CD4-positive, alpha-beta T cell treated with Interleukin-4 for 1 hour (primary cell): Measurements from ENCODE around the gene IL3.
A peak's percentile ranks its signal among the peaks of the same experiment; 100 is the strongest.
"Not testable (repeated sequence)": the region's sequence is repeated elsewhere in the genome, so short reads cannot be mapped to it uniquely, and the experiment has no call there.

Source experiments
- DNase-seq, 2 donors: peaks; one replicate each; pipeline ENCODE4 v3.0.0-alpha.2; 2020 to 2022

Gene IL3

DNA sequence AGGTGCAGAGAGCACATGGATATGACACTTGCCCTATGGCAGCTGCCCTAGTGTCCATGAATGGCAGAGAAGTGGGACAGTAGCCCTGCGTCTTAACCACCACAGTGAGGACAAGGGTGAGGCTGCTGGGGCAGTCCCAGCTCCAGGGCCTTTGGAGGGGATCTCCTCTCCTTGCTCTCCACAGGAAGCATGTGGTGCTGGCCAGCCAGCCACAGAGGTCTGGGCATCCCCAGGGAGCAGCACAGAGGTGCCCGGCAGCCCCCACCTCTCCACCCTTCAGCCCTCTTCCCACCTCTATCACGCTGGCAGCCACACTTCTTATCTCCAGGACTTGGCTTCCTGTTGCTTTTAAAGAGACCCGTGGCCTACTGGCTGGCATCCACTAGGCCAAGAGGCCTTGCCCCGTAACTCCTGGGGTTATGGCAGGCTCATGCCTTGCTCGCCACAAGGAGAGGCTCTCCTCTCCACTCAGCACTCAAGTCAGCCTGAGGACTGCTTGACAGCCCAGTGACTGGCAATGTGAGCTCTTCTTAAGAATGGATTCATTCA is 35.0 kb downstream of the IL3 start:
- no peak for DNase-seq

DNA sequence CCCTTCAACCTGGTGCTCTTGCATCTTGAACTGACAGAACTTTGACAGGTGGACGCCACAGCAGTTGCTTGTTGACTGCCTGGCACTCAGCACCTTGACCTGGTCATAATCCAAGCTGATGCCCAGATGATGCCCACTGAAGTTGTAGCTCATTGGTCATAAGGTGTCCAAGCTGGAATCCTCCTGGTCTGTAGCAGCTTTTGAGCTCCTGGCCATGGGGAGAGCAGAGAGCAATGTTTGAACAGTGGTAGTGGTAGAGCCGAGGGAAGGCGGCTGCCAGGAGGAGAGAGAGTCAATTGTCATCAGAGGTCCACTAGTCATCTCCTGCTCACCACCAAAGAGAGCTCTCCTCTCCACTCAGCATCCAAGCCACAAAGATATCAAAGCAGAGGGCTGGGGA is 36.4 kb downstream of the IL3 start:
- no peak for DNase-seq

DNA sequence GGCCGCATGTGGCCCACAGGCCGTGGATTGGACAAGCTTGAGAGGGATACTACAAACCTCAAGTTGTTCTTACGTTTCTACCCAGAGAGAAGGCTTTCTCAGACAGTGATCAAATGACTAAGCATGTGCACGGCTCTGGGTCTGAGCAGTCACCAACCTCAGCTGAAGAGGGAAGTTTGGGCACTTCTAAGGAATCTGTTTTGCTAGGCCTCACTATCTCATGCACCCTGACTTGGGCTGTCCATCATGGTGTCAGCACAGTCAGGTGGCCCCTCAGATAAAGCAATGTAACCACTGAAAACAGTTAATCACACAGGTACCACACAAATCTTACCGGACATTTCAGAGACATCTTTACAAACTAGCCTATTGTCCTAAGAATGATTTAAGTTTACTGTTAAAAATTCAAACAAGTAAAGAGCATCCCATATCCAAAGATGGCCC is 37.7 kb downstream of the IL3 start:
- no peak for DNase-seq

DNA sequence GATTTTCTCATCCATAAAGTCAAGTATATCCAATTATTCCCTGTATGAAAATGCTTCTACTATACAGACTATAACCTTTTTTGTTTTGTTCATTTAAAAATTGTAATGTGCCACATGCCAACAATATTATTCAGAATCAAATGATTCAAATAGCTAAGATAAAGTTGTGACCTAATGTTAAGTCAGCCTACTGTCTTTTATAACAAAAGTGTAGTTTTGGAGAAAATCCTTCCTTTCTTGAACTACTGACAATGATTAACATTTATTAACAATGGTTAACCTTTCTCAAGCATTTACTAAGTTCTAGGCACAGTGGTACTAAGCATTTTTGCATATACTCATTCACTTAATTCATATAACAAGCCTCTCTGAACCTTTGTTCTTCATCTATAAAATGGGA is 38.2 kb downstream of the IL3 start:
- no peak for DNase-seq

DNA sequence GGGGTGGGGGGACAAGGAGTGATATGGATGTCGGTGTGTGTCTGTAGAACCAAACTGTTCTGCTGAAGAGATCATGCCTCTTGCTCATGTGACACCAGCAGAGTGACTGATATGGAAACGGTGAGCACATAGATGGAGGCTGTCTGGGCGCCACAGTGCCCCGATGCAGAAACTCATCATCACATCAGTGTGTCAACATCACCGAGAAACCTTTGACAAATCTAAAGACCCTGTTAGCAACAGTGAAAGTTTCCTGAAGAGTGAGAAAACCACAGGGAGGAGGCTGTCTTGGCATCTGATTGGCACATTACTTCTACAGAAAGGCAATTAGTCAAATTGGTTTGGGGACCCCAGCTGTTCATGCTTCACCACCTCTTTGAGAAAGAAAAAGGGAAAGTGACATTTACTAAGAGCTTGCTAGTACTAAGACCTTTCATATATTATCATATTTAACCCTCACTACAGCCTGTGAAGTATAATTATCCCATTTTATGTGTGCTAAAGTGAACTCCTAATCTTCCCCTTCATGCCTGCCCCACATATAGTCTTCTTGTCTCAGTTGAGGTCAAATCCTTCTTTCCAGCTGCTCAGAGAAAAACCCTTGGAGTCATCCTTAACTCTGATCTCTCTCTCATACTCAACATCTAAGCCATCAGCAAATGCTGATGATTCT is 38.8 kb downstream of the IL3 start:
- peak; percentile 46 to 72 for DNase-seq

DNA sequence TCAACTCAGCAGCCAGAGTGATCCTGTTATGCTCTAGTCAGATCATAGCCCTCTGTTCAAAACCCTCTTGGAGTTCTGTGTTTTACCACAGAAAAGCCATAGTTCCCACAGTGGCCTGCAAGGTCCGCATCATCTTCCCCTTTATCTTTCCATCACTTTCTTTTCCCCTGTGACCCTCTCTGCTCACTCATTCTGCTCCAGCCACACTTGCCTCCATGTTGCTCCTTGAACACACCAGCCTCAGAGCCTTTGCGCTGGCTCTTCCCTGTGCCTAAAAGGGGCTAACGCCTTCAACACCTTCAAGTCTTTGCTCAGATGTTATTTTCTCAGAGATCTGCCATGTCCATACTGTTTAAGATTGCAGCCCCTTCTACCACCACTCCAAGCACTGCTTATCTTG is 39.5 kb downstream of the IL3 start:
- DNase-seq, result no peak

DNA sequence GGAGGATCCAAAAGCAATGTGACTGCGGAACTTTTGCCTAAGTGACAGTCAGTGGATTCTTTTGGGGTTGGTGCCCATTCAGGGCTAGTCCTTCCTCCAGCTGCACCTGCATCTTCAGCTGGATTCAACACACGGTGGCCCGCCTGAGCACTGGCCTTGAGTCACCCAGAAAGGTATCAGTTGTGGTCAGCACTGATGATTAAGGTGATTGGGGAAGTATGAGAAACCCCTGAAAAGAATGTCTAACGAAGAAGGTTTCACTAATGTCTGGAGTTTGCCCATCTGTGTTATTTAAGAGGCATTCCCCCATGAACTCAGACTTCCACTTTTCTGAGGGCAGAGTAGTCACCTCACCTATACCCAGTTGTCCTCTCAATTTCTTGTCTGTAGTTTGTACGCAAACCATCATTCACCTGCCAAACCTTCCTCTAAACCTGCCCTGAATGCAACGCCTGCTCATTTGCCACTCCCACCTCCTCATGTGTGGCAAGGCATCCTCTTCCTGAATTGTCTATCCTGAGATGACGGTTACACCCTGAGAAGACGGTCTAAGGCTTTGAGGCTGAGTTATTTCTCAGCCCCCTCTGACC is 40.3 kb downstream of the IL3 start:
- DNase-seq, result peak in 1 of 2 donors; percentile 61

DNA sequence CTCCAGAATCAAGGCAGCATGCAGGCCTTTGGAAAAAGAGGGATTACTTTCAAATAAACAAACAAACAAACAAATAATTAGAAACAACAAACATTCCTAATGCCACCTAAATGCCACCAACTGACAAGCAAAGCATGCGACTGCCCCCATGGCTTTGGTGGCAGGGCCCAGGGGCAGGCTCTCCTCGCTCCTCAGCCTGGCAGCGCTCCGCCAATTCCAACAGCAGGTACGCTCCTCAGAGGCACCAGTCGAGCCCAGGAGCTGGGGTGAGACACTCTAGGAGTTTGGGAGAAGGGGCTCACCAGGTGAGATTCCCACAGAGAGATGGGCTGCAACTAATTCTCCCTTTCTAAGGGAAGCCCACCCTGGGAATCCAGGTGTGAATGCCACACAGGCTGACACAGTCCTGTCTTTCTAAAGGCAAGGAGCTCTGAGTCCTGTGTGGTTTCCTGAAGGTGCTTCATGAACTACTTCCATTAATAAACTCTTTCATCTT is 41.0 kb downstream of the IL3 start:
- DNase-seq, result no peak

DNA sequence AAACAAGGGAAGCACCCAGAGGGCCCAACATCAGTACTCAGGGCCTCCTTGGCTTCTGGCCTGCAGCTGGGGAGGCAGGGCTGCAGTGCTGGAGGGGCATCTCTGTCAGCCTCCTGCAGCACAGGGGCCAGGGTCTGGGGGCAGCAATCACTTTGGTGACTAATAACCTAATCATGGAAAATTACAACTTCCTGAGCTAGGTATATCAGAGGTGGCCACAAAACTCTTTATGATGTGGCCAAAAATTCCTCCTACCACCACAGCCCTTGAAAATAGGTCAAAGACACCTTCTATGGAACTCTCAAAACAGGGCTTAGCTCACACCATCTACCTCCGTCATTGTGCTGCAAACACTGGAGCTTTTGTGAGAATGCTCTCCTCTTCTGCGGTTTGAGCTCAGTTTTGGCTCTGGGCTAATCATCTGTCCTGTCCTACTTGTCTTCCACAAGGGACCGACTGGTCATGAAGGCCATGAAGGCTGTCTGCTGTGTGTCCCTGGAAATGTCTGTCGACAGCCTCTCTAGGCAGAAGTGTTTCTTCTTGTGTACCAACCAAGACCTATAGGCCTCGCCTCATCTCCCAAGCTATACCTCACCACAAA is 41.7 kb downstream of the IL3 start:
- peak; percentile 62 to 80 for DNase-seq

DNA sequence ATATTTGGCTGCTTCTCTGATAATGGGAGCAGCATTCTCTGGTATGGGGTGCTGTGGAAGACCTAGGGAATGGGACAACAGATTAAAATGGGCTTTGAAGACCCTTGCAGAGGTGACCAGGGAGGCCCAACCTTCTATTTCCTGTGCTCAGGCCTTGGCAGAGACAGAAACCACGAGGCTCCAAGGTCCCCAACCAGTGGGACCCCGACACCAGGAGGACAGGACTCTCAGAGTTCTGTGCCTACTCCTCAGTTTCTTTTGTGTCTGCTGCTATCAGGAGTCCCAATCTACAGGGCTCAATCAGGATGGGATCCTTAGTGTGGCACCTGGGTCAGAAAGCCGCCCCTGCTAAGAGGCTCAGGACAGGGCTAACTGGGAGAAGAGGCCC is 42.5 kb downstream of the IL3 start:
- DNase-seq, result no peak

DNA sequence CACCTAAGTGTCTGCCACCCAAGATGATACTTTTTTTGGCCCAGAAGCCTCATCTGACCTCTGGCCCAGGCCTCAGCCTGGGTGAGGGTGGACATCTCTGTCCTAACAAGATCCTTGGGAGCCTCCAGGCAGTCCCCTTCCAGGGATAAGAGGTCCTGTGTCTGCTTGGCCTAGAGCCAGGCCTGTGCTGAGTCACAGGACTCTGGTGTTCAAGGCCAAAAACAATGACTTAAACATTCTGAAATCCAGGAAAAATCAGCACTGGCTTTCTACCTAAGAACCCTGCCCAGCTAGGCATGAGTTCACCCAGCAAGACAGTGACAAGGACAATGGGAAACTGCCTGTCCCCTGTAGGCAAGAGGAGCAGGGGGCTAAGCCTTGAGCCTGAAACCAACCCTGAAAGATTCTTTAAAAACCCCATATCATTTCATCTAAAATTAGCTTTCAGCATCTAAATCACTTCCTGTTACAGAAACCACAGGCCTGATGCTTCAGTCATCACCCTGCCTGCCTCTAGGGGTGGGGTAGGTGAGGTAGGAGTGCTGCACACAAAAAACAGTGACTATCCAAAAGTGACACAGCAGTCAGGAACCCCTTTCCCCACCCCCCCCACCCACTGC is 43.0 kb downstream of the IL3 start:
- DNase-seq, result peak; percentile 84 to 88

DNA sequence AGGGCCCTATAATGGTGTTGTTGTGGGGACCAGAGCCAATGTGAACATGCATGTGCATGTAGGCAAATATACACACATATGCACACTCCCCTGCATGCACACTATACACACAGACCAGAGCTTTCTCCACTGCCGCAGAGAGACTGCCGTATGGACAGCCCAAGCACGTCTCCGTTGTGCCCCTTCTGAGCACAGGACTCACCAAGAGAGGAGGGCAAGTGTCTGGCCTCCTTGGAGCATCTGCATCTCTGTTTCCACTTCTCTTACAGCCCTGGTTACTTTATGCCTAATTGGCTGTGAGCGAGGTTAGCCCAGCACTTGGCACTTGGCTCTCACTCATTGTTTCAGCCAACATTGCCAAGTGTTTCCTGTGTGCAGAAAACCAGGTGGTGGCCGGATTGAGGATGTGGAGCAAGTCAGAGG is 43.5 kb downstream of the IL3 start:
- no peak for DNase-seq

DNA sequence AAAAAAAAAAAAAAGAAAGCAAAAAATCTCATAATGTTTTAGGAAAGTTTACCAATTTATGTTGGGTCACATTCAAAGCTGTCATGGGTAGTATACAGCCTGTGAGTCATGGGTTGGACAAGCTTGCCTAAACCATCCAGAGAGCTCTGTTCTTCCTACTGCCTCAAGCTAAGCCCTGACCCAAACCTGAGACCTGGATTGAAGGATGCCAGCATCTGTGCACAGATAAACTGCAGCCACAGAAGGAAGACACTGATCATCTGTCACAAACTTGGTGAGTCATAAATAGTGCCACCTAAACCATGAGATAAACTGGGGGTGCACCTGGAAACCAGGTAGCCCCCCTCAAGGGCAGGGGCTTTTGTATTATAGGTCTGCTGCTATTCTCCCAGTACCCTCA is 44.1 kb downstream of the IL3 start:
- DNase-seq, result no peak

DNA sequence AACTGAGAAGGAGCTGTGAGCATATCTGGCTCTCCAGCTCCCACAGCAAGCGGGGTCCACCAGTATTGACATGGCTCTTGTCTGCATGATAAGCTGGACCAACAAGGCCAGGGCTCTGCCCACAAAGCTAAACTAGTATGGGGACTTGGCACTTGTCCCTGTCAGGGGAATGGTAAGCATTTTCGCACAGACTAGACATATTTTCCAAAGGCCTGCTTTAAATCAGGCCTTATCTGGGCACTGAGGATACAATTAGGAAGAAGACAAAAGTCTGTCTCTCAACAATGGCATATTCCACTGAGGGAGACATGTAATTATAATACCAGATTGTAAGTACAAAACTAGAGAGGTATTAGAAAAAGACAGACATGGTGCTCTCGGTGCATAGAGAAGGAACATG is 45.2 kb downstream of the IL3 start:
- DNase-seq, result no peak

DNA sequence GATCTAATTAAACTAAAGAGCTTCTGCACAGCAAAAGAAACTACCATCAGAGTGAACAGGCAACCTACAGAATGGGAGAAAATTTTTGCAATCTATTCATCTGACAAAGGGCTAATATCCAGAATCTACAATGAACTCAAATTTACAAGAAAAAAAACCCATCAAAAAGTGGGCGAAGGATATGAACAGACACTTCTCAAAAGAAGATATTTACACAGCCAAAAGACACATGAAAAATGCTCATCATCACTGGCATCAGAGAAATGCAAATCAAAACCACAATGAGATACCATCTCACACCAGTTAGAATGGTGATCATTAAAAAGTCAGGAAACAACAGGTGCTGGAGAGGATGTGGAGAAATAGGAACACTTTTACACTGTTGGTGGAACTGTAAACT is 48.0 kb downstream of the IL3 start:
- DNase-seq, result not testable (repeated sequence)

DNA sequence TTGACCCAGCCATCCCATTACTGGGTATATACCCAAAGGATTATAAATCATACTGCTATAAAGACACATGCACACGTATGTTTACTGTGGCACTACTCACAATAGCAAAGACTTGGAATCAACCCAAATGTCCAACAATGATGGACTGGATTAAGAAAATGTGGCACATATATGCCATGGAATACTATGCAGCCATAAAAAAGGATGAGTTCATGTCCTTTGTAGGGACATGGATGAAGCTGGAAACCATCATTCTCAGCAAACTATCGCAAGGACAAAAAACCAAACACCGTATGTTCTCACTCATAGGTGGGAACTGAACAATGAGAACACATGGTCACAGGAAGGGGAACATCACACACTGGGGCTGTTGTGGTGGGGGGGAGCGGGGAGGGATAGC is 48.5 kb downstream of the IL3 start:
- DNase-seq, result not testable (repeated sequence)

DNA sequence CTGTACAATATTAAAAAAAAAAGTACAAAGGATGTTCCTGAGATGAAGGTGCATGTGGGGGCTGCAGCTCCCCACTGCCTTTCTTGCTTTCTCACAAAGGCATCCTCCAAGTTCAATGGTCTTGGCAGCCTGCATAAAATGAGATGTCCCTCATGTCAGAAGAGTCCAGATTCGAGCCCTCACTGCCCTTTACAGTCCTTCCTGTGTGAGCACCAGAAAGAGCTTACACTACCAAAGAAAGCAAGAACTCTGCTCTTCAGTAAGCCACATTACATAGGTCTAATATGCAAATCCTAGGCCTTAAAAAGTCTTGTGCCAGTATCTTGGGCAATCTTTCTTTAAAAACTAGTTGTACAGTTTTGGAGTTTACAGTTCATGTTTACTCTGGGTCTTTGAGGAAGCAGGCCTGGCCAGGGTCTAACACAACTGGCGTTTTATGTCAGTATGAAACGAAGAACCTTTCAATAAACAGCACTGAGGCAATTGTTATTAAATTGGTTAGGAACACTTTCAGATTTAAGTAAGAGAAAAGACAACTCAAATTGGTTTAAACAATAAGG is 49.1 kb downstream of the IL3 start:
- no peak for DNase-seq

DNA sequence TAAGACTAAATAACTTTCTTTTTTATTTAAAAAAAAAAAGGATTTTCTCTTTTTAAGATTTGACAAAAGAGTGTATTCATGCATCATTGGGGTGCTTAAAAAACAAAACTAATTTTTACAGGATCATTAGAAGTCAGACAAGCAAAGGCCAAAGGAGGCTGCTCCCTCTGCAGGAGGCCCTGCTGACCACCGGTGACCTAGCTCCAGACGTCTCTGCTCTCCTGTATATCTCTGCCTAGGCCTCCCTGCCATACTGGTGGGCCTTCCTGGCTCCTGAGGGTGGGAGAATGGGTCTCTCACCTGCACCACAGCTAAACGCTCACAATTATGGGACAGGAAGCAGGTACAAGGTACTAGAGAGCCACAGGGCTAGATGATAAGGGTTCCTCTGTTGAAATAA is 49.7 kb downstream of the IL3 start:
- no peak for DNase-seq

DNA sequence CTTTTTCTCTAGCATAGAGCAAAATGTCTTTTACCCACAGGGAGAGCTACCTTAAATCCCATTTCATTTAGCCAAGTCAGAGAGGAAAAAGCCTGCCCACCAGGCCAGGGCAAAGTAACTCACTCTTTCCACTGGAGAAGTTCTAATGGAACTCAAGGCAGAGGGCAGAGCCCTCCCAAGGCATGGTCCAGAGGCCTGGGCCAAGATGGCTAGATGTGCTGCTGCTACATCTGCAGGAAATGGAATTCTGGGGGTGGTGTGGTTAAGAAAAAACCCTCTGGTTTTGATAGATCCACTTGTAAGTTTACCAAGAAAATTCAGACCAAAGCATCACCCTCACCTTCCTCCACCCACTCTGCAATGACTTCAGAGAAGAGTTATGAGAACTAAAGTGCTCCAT is 50.5 kb downstream of the IL3 start:
- no peak for DNase-seq

DNA sequence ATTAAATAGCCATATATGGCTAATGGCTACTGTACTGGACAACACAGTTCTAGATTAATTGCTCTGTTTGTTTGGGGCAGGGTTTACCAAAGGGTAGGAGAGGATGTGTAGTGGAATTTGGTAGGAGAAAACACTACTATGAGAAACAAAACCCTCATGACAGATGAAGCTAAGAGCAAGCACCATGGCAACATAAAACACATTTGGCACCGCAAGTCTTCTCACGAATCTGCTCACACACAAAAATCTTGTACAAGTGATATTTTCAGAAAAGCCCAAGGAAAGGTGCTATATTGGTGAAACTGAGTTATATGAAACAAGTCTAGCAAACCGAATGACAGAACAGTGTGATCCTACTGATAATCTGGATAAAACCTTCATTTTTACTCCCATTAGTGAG is 51.7 kb downstream of the IL3 start:
- DNase-seq, result no peak
